HepG2 (cell line): Measurements from ENCODE around the gene CELSR3.

Source experiments
- BRCA1 ChIP-seq: sonication (generic); formaldehyde crosslinking; IDR thresholded peaks from 2 replicates; pipeline ENCODE4 v1.4.0; 2020; ENCODE audit warnings: missing genetic modification reagents
- CTCF ChIP-seq: sonication (generic); formaldehyde crosslinking; IDR thresholded peaks from 2 replicates; pipeline ENCODE4 v1.5.0; 2020; ENCODE audit warnings: mild to moderate bottlenecking, missing genetic modification reagents, moderate library complexity
- EP300 ChIP-seq, 3 experiments: sonication (generic) in 1 of 3; formaldehyde crosslinking in 1 of 3; IDR thresholded peaks; 2 replicates each; pipeline versions ENCODE4 v1.5.1 to v1.6.1; 2011 to 2020; ENCODE audit warnings: low read depth in 2 of 3, low read length in 2 of 3, borderline replicate concordance in 1 of 3, improper control_type of control experiment in 1 of 3, mild to moderate bottlenecking in 1 of 3, missing genetic modification reagents in 1 of 3, moderate library complexity in 1 of 3
- ETV5 ChIP-seq: IDR thresholded peaks from 2 replicates; pipeline ENCODE4 v1.6.1; 2018; ENCODE audit warnings: missing biosample characterization, missing genetic modification reagents, inconsistent platforms, borderline replicate concordance
- EZH2 ChIP-seq: conservative IDR thresholded peaks from 2 replicates; pipeline ENCODE4 v1.6.1; 2012; ENCODE audit warnings: mild to moderate bottlenecking, low read depth, low read length, moderate library complexity
- MZF1 ChIP-seq: sonication (generic); formaldehyde crosslinking; IDR thresholded peaks from 2 replicates; pipeline ENCODE4 v1.8.1; 2023; ENCODE audit warnings: mild to moderate bottlenecking, missing genetic modification reagents, borderline replicate concordance
- POLR2A ChIP-seq, 2 experiments: IDR thresholded peaks; 2 replicates each; pipeline ENCODE4 v1.6.1; 2011; ENCODE audit warnings: low read depth in 2 of 2, low read length in 2 of 2, mild to moderate bottlenecking in 1 of 2, moderate library complexity in 1 of 2; ENCODE audit not compliant: insufficient read depth in 1 of 2
- TCF12 ChIP-seq, 2 experiments: fragments of 450-650 bp in 1 of 2; sonication (generic) in 1 of 2; formaldehyde crosslinking in 1 of 2; IDR thresholded peaks; 2 replicates each; pipeline versions ENCODE4 v1.6.1 to v1.8.0; 2017 to 2022; ENCODE audit warnings: antibody characterized with exemption in 1 of 2, mild to moderate bottlenecking in 1 of 2, missing genetic modification reagents in 1 of 2, moderate library complexity in 1 of 2
- TF ChIP-seq, protein P1 (sequence below): IDR thresholded peaks from 2 replicates; pipeline ENCODE4 v1.6.1; 2012; ENCODE audit warnings: inconsistent platforms

DNA sequence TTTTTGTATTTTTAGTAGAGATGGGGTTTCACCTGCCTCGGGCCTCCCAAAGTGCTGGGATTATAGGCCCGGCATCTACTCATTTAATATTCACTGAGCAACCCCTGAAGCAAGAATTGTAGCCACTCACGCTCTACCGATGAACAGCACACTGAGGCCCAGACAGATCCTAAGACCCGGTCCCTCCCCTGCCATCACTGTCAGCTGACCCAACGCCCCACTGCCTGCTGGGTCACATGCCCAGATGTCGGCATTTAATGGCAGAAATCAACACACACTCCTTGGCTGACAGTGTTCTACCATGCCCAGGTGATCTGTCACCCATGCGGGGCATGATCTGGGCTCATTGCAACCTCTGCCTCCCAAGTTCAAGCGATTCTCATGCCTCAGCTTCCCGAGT is 37.9 kb downstream of the CELSR3 start:
- TF ChIP-seq EZH2 (no peak), CTCF (CRISPR knock-in tag) (no peak), BRCA1 (CRISPR knock-in tag) (no peak), TCF12 (IDR thresholded peaks at IDR 0.05) (no peak), TCF12 (CRISPR knock-in tag; IDR thresholded peaks at IDR 0.05) (no peak), MZF1 (CRISPR knock-in tag) (no peak), POLR2A (IDR thresholded peaks at IDR 0.05; ENCODE audit: insufficient read depth in 1 of 2, low read depth in 2 of 2, low read length in 2 of 2) (no peak; a peak in 1 of 4 replicates), ETV5 (no peak), EP300 (IDR thresholded peaks at IDR 0.05; ENCODE audit: low read depth in 2 of 2, low read length in 2 of 2) (no peak), EP300 (CRISPR knock-in tag; IDR thresholded peaks at IDR 0.05; ENCODE audit: borderline replicate concordance) (0 out of 2 replicates have a peak, but pooled peaks have one; percentile 25)
- TF ChIP-seq, protein P1, sequence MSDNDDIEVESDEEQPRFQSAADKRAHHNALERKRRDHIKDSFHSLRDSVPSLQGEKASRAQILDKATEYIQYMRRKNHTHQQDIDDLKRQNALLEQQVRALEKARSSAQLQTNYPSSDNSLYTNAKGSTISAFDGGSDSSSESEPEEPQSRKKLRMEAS: no peak
